Chondrocyte (in vitro differentiated cells): ENCODE measurements around the gene TP53I11. TPM values are rescaled to one million over a fixed set of nuclear protein-coding genes. Genes with fewer than 3 reads are reported as not detected.

ENCODE experiments used
- DNase-seq: peaks from one replicate; pipeline ENCODE4 v3.0.0; 2021; ENCODE audit warnings: mixed read lengths, low spot score
- H3K27ac Mint-ChIP-seq: one replicate; pipeline ENCODE4 v1.8.0; 2021; ENCODE audit warnings: mild to moderate bottlenecking, moderate library complexity, mixed read lengths; ENCODE audit not compliant: unreplicated experiment
- H3K27me3 Mint-ChIP-seq: 2 replicates; pipeline ENCODE4 v1.8.0; 2021; ENCODE audit warnings: low read depth, mixed read lengths
- H3K36me3 Mint-ChIP-seq: 2 replicates; pipeline ENCODE4 v1.8.0; 2021; ENCODE audit warnings: low read depth, mixed read lengths
- H3K4me1 Mint-ChIP-seq: 2 replicates; pipeline ENCODE4 v1.8.0; 2021; ENCODE audit warnings: low read depth, mild to moderate bottlenecking, mixed read lengths
- H3K4me3 Mint-ChIP-seq: one replicate; pipeline ENCODE4 v1.8.0; 2021; ENCODE audit warnings: mild to moderate bottlenecking, moderate library complexity, mixed read lengths; ENCODE audit not compliant: unreplicated experiment
- H3K9me3 Mint-ChIP-seq: 2 replicates; pipeline ENCODE4 v1.8.0; 2021; ENCODE audit warnings: low read depth, mixed read lengths
- total RNA-seq: library from RNA; stranded (reverse); gene quantifications from 3 replicates; pipeline ENCODE4 v1.2.1, GENCODE V29; 2021
- TF ChIP-seq, protein P1 (sequence below): fragments of 200-600 bp; sonication (generic); IDR thresholded peaks from 2 replicates; pipeline ENCODE4 v1.5.0; 2021; ENCODE audit warnings: antibody characterized with exemption, mild to moderate bottlenecking, moderate library complexity

The TP53I11 gene
- total RNA-seq, 1 donor from 2014 or later, result 97.5 TPM

DNA sequence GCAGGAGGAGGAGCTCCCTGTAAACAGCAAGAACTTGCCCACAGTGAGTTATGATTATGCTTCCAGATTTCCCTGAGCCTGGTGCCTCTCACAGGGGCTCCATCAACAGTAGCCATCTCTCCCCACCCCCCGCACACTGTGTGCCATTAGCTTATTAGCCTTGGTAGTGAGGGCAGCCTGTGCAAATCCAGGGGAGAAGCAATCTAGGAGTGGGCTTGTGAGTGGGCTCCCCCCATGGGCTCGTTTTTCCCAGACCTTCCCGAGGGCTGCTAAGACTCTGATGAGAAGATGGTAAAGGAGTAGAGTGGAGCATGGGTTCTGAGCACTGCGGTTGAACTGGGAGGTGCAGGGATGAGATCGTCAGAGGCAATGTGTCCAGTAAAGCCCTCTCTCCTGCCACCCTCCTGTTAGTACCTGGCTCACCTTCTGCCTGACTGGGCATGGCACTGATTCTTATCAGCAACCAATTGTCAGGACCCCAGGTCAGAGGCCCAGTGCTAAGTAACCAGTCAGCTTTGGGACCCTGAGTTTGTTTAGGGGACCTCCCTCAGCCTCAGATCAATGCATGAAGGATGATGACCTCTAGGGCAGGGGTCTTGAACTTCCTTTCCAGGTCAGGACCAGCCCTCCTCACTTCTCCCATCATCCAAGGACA, 38.4 kb upstream of the TP53I11 start:
- no peak for DNase-seq
- TF ChIP-seq, protein P1, sequence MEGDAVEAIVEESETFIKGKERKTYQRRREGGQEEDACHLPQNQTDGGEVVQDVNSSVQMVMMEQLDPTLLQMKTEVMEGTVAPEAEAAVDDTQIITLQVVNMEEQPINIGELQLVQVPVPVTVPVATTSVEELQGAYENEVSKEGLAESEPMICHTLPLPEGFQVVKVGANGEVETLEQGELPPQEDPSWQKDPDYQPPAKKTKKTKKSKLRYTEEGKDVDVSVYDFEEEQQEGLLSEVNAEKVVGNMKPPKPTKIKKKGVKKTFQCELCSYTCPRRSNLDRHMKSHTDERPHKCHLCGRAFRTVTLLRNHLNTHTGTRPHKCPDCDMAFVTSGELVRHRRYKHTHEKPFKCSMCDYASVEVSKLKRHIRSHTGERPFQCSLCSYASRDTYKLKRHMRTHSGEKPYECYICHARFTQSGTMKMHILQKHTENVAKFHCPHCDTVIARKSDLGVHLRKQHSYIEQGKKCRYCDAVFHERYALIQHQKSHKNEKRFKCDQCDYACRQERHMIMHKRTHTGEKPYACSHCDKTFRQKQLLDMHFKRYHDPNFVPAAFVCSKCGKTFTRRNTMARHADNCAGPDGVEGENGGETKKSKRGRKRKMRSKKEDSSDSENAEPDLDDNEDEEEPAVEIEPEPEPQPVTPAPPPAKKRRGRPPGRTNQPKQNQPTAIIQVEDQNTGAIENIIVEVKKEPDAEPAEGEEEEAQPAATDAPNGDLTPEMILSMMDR, result no peak
- Mint-ChIP-seq H3K4me1 (no peaks in the 10 kb centered on the region), H3K36me3 (no peaks in the 10 kb centered on the region), H3K27me3 (peaks cover 12% of the 10 kb centered on the region), H3K27ac (no peak overlapping the region), H3K9me3 (no peaks in the 10 kb centered on the region), H3K4me3 (no peak overlapping the region)

DNA sequence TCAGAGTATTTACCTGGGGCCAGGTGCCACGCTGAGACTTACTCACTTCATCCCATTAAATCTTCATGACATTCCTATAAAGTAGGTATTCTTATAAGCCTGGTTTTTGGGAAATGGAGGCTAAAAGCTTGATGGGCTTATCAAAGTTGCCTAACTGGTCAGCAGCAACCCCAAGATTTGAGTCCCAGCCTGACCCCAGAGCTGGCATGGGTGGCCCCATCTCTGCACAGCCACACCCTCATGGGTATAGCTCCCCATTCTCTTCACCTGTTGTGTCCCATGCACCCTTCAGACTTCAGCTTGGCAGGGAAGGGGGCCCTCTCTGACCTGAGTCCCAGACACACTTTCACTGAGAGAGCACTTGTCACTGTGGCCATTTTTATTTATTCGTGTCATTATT, 37.4 kb upstream of the TP53I11 start:
- DNase-seq, result no peak
- no peaks in the 10 kb centered on the region for H3K4me1 Mint-ChIP-seq
- no peak overlapping the region for H3K4me3 Mint-ChIP-seq
- TF ChIP-seq, protein P1, result no peak
- H3K9me3 Mint-ChIP-seq, result no peaks in the 10 kb centered on the region
- no peak overlapping the region for H3K27ac Mint-ChIP-seq
- peaks cover 8% of the 10 kb centered on the region for H3K27me3 Mint-ChIP-seq
- no peaks in the 10 kb centered on the region for H3K36me3 Mint-ChIP-seq

DNA sequence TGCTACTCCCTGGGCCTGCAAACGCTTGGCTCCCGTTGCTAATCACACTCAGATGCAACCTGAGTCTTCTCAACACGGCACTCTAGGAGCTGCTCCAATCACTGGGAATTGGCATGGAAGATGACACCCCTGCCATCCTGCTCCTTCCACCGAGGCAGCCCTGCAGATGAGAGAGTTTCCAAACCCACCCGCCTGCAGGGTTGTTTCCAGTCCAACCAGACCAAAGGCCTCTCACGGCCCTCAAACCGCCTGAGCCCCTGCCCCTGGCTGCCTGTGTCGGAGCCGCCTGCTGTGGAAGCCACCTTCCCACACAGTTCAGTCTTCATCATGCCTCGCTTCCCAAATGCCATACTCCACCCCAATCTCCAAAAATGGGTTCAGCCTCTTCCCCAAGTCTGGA, 36.8 kb upstream of the TP53I11 start:
- peaks cover 6% of the 10 kb centered on the region for H3K27me3 Mint-ChIP-seq
- no peak overlapping the region for H3K27ac Mint-ChIP-seq
- TF ChIP-seq, protein P1, result no peak

DNA sequence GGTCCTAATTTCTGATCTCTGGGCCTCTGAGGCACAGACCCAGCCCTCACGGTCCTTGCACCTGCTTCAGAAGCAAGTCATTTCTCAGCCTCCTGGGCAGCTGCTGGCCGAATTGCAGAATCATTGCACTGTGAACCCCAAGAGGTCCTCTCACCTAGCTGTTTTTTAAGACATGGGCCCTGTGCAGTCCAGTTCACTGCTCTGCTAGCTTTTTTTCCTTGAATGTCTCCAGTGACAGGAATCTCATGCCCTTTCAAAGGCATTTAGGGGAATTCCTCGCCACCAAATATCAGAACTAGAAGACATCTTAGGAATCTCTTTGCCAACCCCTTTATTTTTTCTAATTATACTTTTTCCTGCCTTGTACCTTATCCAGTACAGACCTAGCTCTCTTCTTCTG, 35.6 kb upstream of the TP53I11 start:
- TF ChIP-seq, protein P1, result no peak
- peaks cover 6% of the 10 kb centered on the region for H3K27me3 Mint-ChIP-seq
- no peak for DNase-seq
- H3K4me3 Mint-ChIP-seq, result no peak overlapping the region
- no peaks in the 10 kb centered on the region for H3K9me3 Mint-ChIP-seq
- H3K4me1 Mint-ChIP-seq, result no peaks in the 10 kb centered on the region
- no peak overlapping the region for H3K27ac Mint-ChIP-seq
- peaks cover 1% of the 10 kb centered on the region for H3K36me3 Mint-ChIP-seq

More for the DNA sequence above, 36.8 kb upstream of the TP53I11 start:
- Mint-ChIP-seq H3K36me3 (no peaks in the 10 kb centered on the region), H3K4me1 (no peaks in the 10 kb centered on the region), H3K9me3 (no peaks in the 10 kb centered on the region), H3K4me3 (no peak overlapping the region)
- no peak for DNase-seq

DNA sequence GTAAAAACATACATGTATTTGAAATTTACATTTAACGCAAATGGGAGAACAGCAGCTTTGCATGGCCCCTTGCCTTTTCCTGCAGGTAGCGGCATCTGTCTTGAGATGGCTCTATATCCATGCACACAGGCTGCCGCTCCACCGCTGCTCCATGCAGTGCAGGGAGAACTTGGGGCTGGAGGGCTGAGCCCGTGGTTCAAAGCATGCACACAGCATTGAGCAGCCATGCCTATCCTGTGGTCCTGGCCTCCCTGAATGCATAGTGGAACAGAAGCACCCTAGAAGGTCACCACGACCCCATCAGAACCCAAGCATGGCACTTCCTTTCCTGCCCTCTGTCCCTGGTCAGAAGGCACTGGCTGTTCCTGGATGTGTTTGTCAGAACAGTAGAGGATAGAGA, 35.0 kb upstream of the TP53I11 start:
- peaks cover 1% of the 10 kb centered on the region for H3K36me3 Mint-ChIP-seq
- H3K4me3 Mint-ChIP-seq, result no peak overlapping the region
- H3K27me3 Mint-ChIP-seq, result peaks cover 6% of the 10 kb centered on the region
- no peak overlapping the region for H3K27ac Mint-ChIP-seq
- H3K9me3 Mint-ChIP-seq, result no peaks in the 10 kb centered on the region
- no peaks in the 10 kb centered on the region for H3K4me1 Mint-ChIP-seq
- TF ChIP-seq, protein P1, result no peak
- DNase-seq, result no peak
